ENCODE data around the gene NAV1.
"Not testable (repeated sequence)": the region's sequence is repeated elsewhere in the genome, so short reads cannot be mapped to it uniquely, and the experiment has no call there.

Gene NAV1

DNA sequence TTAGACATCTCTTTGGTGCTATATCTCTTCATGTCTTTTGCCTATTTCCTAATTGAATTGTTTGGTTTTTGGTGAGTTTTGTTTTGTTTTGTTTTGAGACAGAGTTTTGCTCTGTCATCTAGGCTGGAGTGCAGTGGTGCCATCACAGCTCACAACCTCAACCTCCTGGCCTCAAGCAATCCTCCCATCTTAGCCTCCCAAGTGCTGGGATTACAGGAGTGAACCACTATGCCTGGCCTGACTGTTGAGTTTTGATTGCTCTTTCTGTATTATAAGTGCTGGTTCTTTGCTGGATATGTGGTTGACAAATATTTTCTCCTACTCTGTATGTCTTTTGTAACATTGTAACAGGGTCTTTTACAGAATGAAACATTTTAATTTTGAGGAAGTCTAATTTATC lies 38.0 kb downstream of the NAV1 start:
- Histone ChIP-seq H2BK120ac (ENCODE audit: low read depth, low read length) (no peak overlapping the region), H3K4ac (ENCODE audit: low read depth in 1 of 2, low read length in 2 of 2) (no peak overlapping the region), H2BK15ac (ENCODE audit: low read depth, poor library complexity, severe bottlenecking) (no peak overlapping the region), H4K91ac (ENCODE audit: low read length) (no peak overlapping the region), H3K36me3 (ENCODE audit: control insufficient read depth in 1 of 2, insufficient read depth in 2 of 2, low read depth in 1 of 2, low read length in 2 of 2) (peaks cover 6% of the 10 kb centered on the region in 2 experiments), H2AFZ (ENCODE audit: low read depth, low read length) (no peak overlapping the region), H3K18ac (ENCODE audit: low read depth in 1 of 2, low read length in 2 of 2) (no peak overlapping the region), H3K27me3 (ENCODE audit: control insufficient read depth in 1 of 2, insufficient read depth in 1 of 2, low read length in 2 of 2) (no peaks in the 10 kb centered on the region), H3K4me2 (ENCODE audit: low read length, poor library complexity, severe bottlenecking) (no peak overlapping the region), H2BK5ac (ENCODE audit: low read depth, low read length, poor library complexity, severe bottlenecking) (no peak overlapping the region), H3K23ac (ENCODE audit: low read length in 2 of 2) (no peak overlapping the region), H4K8ac (ENCODE audit: low read length) (no peak overlapping the region), H2AK5ac (ENCODE audit: low read length, severe bottlenecking) (no peak overlapping the region), H2BK12ac (ENCODE audit: low read length in 2 of 2) (no peak overlapping the region), H3K4me3 (ENCODE audit: insufficient read depth in 1 of 2, low read depth in 1 of 2, low read length in 2 of 2) (no peak overlapping the region), H3K9ac (ENCODE audit: low read length) (no peak overlapping the region), H3K79me1 (replicated peaks; ENCODE audit: low read length, poor library complexity, severe bottlenecking) (peaks cover 32% of the 10 kb centered on the region), H3K4me1 (ENCODE audit: control insufficient read depth, insufficient read depth, low read depth, low read length) (no peaks in the 10 kb centered on the region), H3K14ac (ENCODE audit: low read length in 2 of 2) (no peak overlapping the region), H3K27ac (ENCODE audit: low read length, poor library complexity, severe bottlenecking) (no peak overlapping the region), H3K9me3 (ENCODE audit: control insufficient read depth, low read length) (peaks cover 2% of the 10 kb centered on the region)
- no peak for DNase-seq

DNA sequence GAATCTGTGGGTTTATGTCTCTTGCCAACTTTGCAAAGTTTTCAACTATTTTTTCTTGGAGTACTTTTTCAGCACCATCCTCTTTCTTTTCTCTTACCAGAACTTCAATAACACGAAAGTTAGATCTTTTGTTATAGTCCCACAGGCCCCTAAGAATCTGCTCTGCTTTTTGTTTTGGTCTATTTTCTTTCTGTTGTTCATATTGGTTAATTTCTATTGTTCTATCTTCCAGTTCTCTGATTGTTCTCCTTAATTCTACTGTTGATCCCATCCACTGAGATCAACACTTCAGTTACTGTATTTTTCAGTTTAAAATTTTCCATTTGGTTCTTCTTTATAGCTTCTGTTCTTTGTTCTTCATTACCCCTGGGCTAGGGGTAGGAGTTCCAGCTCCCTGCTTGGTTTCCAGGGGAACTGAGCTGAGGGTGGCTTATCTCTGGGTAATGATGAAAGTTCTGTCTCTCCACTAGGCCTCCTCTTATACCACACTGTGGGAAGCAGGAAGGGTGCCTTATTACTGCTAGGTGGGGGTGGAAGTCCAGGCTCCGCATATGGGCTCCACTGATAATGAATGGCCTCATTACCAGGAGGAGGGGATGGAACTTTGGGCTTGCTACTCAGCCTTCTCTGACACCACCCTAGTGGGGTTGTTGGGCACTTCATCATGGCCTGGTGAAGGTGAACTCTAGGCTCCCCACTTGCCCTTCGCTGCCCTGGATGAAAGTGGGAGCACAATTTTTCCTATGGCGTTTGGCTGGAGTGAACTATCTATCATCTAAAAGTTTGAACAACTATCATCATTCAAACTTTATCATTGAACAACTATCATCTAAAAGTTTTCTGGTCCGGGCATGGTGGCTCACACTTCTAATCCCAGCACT lies 39.3 kb downstream of the NAV1 start:
- H2BK5ac ChIP-seq (ENCODE audit: low read depth, low read length, poor library complexity, severe bottlenecking), result no peak overlapping the region
- H3K4me3 ChIP-seq (ENCODE audit: insufficient read depth in 1 of 2, low read depth in 1 of 2, low read length in 2 of 2), result no peak overlapping the region
- H3K23ac ChIP-seq (ENCODE audit: low read length in 2 of 2), result no peak overlapping the region
- H2BK12ac ChIP-seq (ENCODE audit: low read length in 2 of 2), result no peak overlapping the region
- H4K8ac ChIP-seq (ENCODE audit: low read length), result no peak overlapping the region
- WGBS, result 84% methylated on average over 4 of the region's 5 CpGs
- H3K4me1 ChIP-seq (ENCODE audit: control insufficient read depth, insufficient read depth, low read depth, low read length), result peaks cover 11% of the 10 kb centered on the region
- no peak overlapping the region for H4K91ac ChIP-seq (ENCODE audit: low read length)
- no peak overlapping the region for H2BK15ac ChIP-seq (ENCODE audit: low read depth, poor library complexity, severe bottlenecking)
- H3K36me3 ChIP-seq (ENCODE audit: control insufficient read depth in 1 of 2, insufficient read depth in 2 of 2, low read depth in 1 of 2, low read length in 2 of 2), result peaks cover 3 to 6% of the 10 kb centered on the region in 2 experiments
- no peak overlapping the region for H3K14ac ChIP-seq (ENCODE audit: low read length in 2 of 2)
- H2AFZ ChIP-seq (ENCODE audit: low read depth, low read length), result no peak overlapping the region
- DNase-seq, result no peak
- H2BK120ac ChIP-seq (ENCODE audit: low read depth, low read length), result no peak overlapping the region
- H3K18ac ChIP-seq (ENCODE audit: low read depth in 1 of 2, low read length in 2 of 2), result peak overlapping the region in 1 of 2 experiments; percentile 13
- H3K4me2 ChIP-seq (ENCODE audit: low read length, poor library complexity, severe bottlenecking), result no peak overlapping the region
- H3K4ac ChIP-seq (ENCODE audit: low read depth in 1 of 2, low read length in 2 of 2), result no peak overlapping the region
- no peaks in the 10 kb centered on the region for H3K27me3 ChIP-seq (ENCODE audit: control insufficient read depth in 1 of 2, insufficient read depth in 1 of 2, low read length in 2 of 2)
- no peak overlapping the region for H3K9ac ChIP-seq (ENCODE audit: low read length)
- H3K27ac ChIP-seq (ENCODE audit: low read length, poor library complexity, severe bottlenecking), result no peak overlapping the region
- no peak overlapping the region for H2AK5ac ChIP-seq (ENCODE audit: low read length, severe bottlenecking)
- H3K79me1 ChIP-seq (replicated peaks; ENCODE audit: low read length, poor library complexity, severe bottlenecking), result peaks cover 33% of the 10 kb centered on the region
- H3K9me3 ChIP-seq (ENCODE audit: control insufficient read depth, low read length), result peaks cover 2% of the 10 kb centered on the region

DNA sequence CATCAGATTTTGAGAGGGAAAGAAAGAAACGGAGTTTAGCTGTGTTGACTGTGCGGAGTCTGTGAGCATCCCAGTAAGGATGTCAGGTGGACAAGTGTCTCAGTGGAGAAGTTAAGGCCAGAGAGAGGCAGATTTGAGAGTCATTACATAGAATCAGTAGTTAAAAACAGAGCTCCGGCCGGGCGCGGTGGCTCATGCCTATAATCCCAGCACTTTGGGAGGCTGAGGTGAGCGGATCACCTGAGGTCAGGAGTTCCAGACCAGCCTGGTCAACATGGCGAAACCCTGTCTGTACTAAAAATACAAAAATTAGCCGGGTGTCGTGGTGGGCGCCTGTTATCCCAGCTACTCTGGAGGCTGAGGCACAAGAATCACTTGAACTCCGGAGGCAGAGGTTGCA lies 42.4 kb downstream of the NAV1 start:
- H2BK15ac ChIP-seq (ENCODE audit: low read depth, poor library complexity, severe bottlenecking); H3K27ac ChIP-seq (ENCODE audit: low read length, poor library complexity, severe bottlenecking): not testable (repeated sequence)
- WGBS, result 97% methylated on average over 12 of the region's 12 CpGs

DNA sequence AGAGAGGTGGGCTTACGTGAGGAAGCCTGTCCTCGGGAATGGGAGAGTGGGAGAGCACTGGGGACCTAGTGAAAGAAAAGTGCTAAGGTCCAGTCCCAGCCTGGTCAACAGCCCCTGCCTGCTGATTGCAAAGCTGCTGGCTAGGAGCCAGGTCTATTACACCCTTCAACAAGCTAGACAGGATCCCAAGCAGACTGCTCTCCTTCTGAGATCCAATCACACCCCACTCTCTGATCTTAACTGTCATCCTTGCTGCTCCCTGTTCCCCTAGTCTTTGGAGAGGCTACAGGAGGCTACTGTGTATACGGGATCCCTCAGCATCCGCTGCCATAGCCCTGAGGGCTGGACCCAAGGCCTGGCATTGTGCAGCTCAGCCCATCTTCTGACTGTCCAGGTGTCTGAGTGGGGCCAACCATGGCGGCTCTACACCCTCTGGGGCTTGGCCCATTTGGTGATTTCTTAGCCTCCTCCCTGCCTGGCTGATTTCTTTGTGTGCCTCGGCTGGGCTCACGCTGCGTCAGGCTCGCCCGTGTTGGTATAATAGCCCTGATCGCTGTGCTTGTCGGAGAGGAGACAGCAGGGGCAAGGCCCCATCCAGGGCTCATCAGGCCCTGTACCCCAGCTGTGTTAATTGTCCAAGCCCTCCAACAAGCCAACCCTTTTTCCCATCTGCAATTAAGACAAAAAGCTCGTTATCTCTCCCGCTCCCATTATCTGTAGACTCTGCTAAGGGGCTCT lies 43.9 kb downstream of the NAV1 start:
- peaks cover 14% of the 10 kb centered on the region for H3K4me1 ChIP-seq (ENCODE audit: control insufficient read depth, insufficient read depth, low read depth, low read length)
- no peak overlapping the region for H2AFZ ChIP-seq (ENCODE audit: low read depth, low read length)
- H2BK12ac ChIP-seq (ENCODE audit: low read length in 2 of 2), result peak overlapping the region; percentile 41 to 97
- H3K4ac ChIP-seq (ENCODE audit: low read depth in 1 of 2, low read length in 2 of 2), result peak overlapping the region; percentile 58 to 95
- no peak overlapping the region for H2BK5ac ChIP-seq (ENCODE audit: low read depth, low read length, poor library complexity, severe bottlenecking)
- no peak overlapping the region for H3K4me2 ChIP-seq (ENCODE audit: low read length, poor library complexity, severe bottlenecking)
- no peaks in the 10 kb centered on the region for H3K9me3 ChIP-seq (ENCODE audit: control insufficient read depth, low read length)
- 93% methylated on average over 14 of the region's 14 CpGs for WGBS
- H3K79me1 ChIP-seq (replicated peaks; ENCODE audit: low read length, poor library complexity, severe bottlenecking), result peaks cover 33% of the 10 kb centered on the region
- DNase-seq, result peak; percentile 80
- peak overlapping the region; percentile 83 for H4K91ac ChIP-seq (ENCODE audit: low read length)
- H3K4me3 ChIP-seq (ENCODE audit: insufficient read depth in 1 of 2, low read depth in 1 of 2, low read length in 2 of 2), result peak overlapping the region in 1 of 2 experiments; percentile 24
- peak overlapping the region; percentile 6 to 94 for H3K18ac ChIP-seq (ENCODE audit: low read depth in 1 of 2, low read length in 2 of 2)
- H3K9ac ChIP-seq (ENCODE audit: low read length), result peak overlapping the region; percentile 66
- H3K27me3 ChIP-seq (ENCODE audit: control insufficient read depth in 1 of 2, insufficient read depth in 1 of 2, low read length in 2 of 2), result no peaks in the 10 kb centered on the region
- H3K36me3 ChIP-seq (ENCODE audit: control insufficient read depth in 1 of 2, insufficient read depth in 2 of 2, low read depth in 1 of 2, low read length in 2 of 2), result peaks cover 0 to 4% of the 10 kb centered on the region in 2 experiments
- peak overlapping the region; percentile 83 for H2BK120ac ChIP-seq (ENCODE audit: low read depth, low read length)
- H2BK15ac ChIP-seq (ENCODE audit: low read depth, poor library complexity, severe bottlenecking), result peak overlapping the region; percentile 85
- H4K8ac ChIP-seq (ENCODE audit: low read length), result peak overlapping the region; percentile 93
- no peak overlapping the region for H2AK5ac ChIP-seq (ENCODE audit: low read length, severe bottlenecking)
- H3K27ac ChIP-seq (ENCODE audit: low read length, poor library complexity, severe bottlenecking), result no peak overlapping the region
- H3K23ac ChIP-seq (ENCODE audit: low read length in 2 of 2), result peak overlapping the region in 1 of 2 experiments; percentile 14
- H3K14ac ChIP-seq (ENCODE audit: low read length in 2 of 2), result peak overlapping the region in 1 of 2 experiments; percentile 72

More for the DNA sequence above, 42.4 kb downstream of the NAV1 start:
- Histone ChIP-seq H3K79me1 (replicated peaks; ENCODE audit: low read length, poor library complexity, severe bottlenecking) (peaks cover 30% of the 10 kb centered on the region), H3K4me1 (ENCODE audit: control insufficient read depth, insufficient read depth, low read depth, low read length) (peaks cover 14% of the 10 kb centered on the region), H2AK5ac (ENCODE audit: low read length, severe bottlenecking) (peak overlapping the region; percentile 26), H3K18ac (ENCODE audit: low read depth in 1 of 2, low read length in 2 of 2) (peak overlapping the region in 1 of 2 experiments; percentile 46), H3K4ac (ENCODE audit: low read depth in 1 of 2, low read length in 2 of 2) (peak overlapping the region in 1 of 2 experiments; percentile 82)
- H2BK5ac ChIP-seq (ENCODE audit: low read depth, low read length, poor library complexity, severe bottlenecking); H3K9me3 ChIP-seq (ENCODE audit: control insufficient read depth, low read length); H3K27me3 ChIP-seq (ENCODE audit: control insufficient read depth in 1 of 2, insufficient read depth in 1 of 2, low read length in 2 of 2); H2BK120ac ChIP-seq (ENCODE audit: low read depth, low read length); H3K4me3 ChIP-seq (ENCODE audit: insufficient read depth in 1 of 2, low read depth in 1 of 2, low read length in 2 of 2); H3K14ac ChIP-seq (ENCODE audit: low read length in 2 of 2); H3K9ac ChIP-seq (ENCODE audit: low read length); DNase-seq; H2BK12ac ChIP-seq (ENCODE audit: low read length in 2 of 2); H4K91ac ChIP-seq (ENCODE audit: low read length); H3K36me3 ChIP-seq (ENCODE audit: control insufficient read depth in 1 of 2, insufficient read depth in 2 of 2, low read depth in 1 of 2, low read length in 2 of 2); H4K8ac ChIP-seq (ENCODE audit: low read length); H2AFZ ChIP-seq (ENCODE audit: low read depth, low read length); H3K4me2 ChIP-seq (ENCODE audit: low read length, poor library complexity, severe bottlenecking); H3K23ac ChIP-seq (ENCODE audit: low read length in 2 of 2): not testable (repeated sequence)

Measured in mesenchymal stem cell (in vitro differentiated cells and primary cell).